Astrocyte (in vitro differentiated cells and primary cell): ENCODE measurements around the gene NRK. TPM values are rescaled to one million over a fixed set of nuclear protein-coding genes. Genes with fewer than 3 reads are reported as not detected.

Source experiments
- DNase-seq: peaks from one replicate; pipeline ENCODE4 v3.0.0-alpha.2; 2010; ENCODE audit warnings: low read depth
- FAIRE-seq: peaks from 2 replicates; lab custom pipeline; 2011; peaks lifted over from hg19 to GRCh38; lab: Jason Lieb, UNC
- H2AFZ ChIP-seq: 2 replicates; pipeline ENCODE4 v1.6.0; 2012; ENCODE audit warnings: low read depth, low read length, inconsistent platforms
- H3K27ac ChIP-seq: 2 replicates; pipeline ENCODE4 v1.5.1; 2011; ENCODE audit warnings: low read depth, low read length, inconsistent platforms
- H3K27me3 ChIP-seq: 2 replicates; pipeline ENCODE4 v1.6.0; 2011; ENCODE audit warnings: low read length, inconsistent platforms; ENCODE audit not compliant: insufficient read depth
- H3K36me3 ChIP-seq: 2 replicates; pipeline ENCODE4 v1.5.1; 2011; ENCODE audit warnings: low read length, inconsistent platforms; ENCODE audit not compliant: insufficient read depth
- H3K4me1 ChIP-seq: 2 replicates; pipeline ENCODE4 v1.5.1; 2011; ENCODE audit warnings: low read length, inconsistent platforms; ENCODE audit not compliant: insufficient read depth
- H3K4me2 ChIP-seq: 2 replicates; pipeline ENCODE4 v1.6.0; 2012; ENCODE audit warnings: low read length, inconsistent platforms
- H3K4me3 ChIP-seq: 2 replicates; pipeline ENCODE4 v1.5.1; 2011; ENCODE audit warnings: low read depth, mild to moderate bottlenecking, low read length, inconsistent platforms; ENCODE audit not compliant: insufficient read depth
- H3K79me2 ChIP-seq: 2 replicates; pipeline ENCODE4 v1.6.0; 2012; ENCODE audit warnings: mild to moderate bottlenecking, low read length, inconsistent platforms; ENCODE audit not compliant: insufficient read depth
- H3K9ac ChIP-seq: 2 replicates; pipeline ENCODE4 v1.6.0; 2012; ENCODE audit warnings: mild to moderate bottlenecking, low read length, inconsistent platforms
- H3K9me3 ChIP-seq: 2 replicates; pipeline ENCODE4 v1.5.1; 2012; ENCODE audit warnings: low read depth, mild to moderate bottlenecking, low read length, inconsistent platforms; ENCODE audit not compliant: insufficient read depth
- H4K20me1 ChIP-seq: 2 replicates; pipeline ENCODE4 v1.6.0; 2012; ENCODE audit warnings: low read length, inconsistent platforms; ENCODE audit not compliant: insufficient read depth
- H3K27ac Mint-ChIP-seq: one replicate; pipeline ENCODE4 v1.8.0; 2021; ENCODE audit warnings: mild to moderate bottlenecking, mixed read lengths; ENCODE audit not compliant: unreplicated experiment
- H3K27me3 Mint-ChIP-seq: one replicate; pipeline ENCODE4 v1.8.0; 2021; ENCODE audit warnings: low read depth, mixed read lengths; ENCODE audit not compliant: unreplicated experiment
- H3K36me3 Mint-ChIP-seq: one replicate; pipeline ENCODE4 v1.8.0; 2021; ENCODE audit warnings: low read depth, mixed read lengths; ENCODE audit not compliant: unreplicated experiment
- H3K4me1 Mint-ChIP-seq: one replicate; pipeline ENCODE4 v1.8.0; 2021; ENCODE audit warnings: low read depth, mixed read lengths; ENCODE audit not compliant: unreplicated experiment
- H3K4me3 Mint-ChIP-seq: one replicate; pipeline ENCODE4 v1.8.0; 2021; ENCODE audit warnings: mild to moderate bottlenecking, moderate library complexity, mixed read lengths; ENCODE audit not compliant: unreplicated experiment
- H3K9me3 Mint-ChIP-seq: one replicate; pipeline ENCODE4 v1.8.0; 2021; ENCODE audit warnings: mild to moderate bottlenecking, mixed read lengths; ENCODE audit not compliant: unreplicated experiment
- EZH2 ChIP-seq: IDR thresholded peaks from 2 replicates; pipeline ENCODE4 v1.6.1; 2012; ENCODE audit warnings: mild to moderate bottlenecking, low read length, inconsistent platforms; ENCODE audit not compliant: insufficient read depth
- total RNA-seq: library from RNA; stranded (reverse); gene quantifications from 2 replicates; pipeline ENCODE4 v1.2.1, GENCODE V29; 2021
- TF ChIP-seq, protein P1 (sequence below): IDR thresholded peaks from 2 replicates; pipeline ENCODE4 v1.5.1; 2011; ENCODE audit warnings: low read depth, mild to moderate bottlenecking, inconsistent platforms, low read length, moderate library complexity; ENCODE audit not compliant: insufficient read depth

NRK gene
- total RNA-seq, 1 donor from 2014 or later: 20.1 TPM

GRCh38 chrX:105880491-105880890, 58.2 kb downstream of the NRK start:
- H3K9me3 ChIP-seq: no peaks in the 10 kb centered on the region

DNA sequence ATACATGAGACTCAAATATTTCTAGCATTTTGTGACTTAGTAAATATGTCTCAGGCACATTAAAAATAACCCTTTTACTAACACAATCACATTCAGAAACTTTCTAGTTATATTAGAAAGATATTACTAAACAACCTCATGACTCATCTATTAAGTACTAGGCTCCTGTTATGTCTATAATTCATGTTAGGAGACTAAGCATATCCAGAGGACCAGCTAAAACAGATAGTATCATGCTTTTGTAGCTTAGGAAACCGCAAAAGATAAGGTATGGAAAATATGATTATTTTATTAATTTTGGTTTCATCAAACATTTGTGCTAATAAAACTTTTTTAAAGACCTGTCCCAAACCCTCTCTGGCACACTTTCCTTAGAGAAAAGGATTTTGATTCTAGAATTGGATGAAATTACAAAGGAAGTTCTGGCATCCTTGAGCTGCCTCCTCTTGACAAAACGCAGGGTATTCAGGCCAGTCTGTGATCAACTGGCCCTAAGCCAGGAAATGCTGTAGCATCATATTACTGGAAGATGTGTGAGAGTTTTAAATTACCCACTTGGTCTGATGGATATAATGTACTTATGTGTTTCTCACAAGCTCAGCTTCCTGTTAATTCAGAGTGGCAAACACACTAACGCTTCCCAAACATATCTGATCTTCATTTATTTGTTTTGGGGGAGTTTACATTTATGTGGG, 60.4 kb downstream of the NRK start:
- DNase-seq: peak; percentile 32
- H3K4me1 Mint-ChIP-seq: no peaks in the 10 kb centered on the region
- Histone ChIP-seq H2AFZ (no peak overlapping the region), H3K27me3 (no peaks in the 10 kb centered on the region), H3K4me3 (no peak overlapping the region), H4K20me1 (no peaks in the 10 kb centered on the region), H3K4me1 (no peaks in the 10 kb centered on the region), H3K9me3 (no peaks in the 10 kb centered on the region), H3K9ac (no peak overlapping the region), H3K4me2 (no peak overlapping the region), H3K79me2 (no peaks in the 10 kb centered on the region), H3K27ac (no peak overlapping the region), H3K36me3 (no peaks in the 10 kb centered on the region)
- no peaks in the 10 kb centered on the region for H3K9me3 Mint-ChIP-seq
- H3K36me3 Mint-ChIP-seq: no peaks in the 10 kb centered on the region
- H3K27ac Mint-ChIP-seq: no peak overlapping the region
- H3K27me3 Mint-ChIP-seq: no peaks in the 10 kb centered on the region
- H3K4me3 Mint-ChIP-seq: no peak overlapping the region
- TF ChIP-seq EZH2: no peak
- TF ChIP-seq, protein P1, sequence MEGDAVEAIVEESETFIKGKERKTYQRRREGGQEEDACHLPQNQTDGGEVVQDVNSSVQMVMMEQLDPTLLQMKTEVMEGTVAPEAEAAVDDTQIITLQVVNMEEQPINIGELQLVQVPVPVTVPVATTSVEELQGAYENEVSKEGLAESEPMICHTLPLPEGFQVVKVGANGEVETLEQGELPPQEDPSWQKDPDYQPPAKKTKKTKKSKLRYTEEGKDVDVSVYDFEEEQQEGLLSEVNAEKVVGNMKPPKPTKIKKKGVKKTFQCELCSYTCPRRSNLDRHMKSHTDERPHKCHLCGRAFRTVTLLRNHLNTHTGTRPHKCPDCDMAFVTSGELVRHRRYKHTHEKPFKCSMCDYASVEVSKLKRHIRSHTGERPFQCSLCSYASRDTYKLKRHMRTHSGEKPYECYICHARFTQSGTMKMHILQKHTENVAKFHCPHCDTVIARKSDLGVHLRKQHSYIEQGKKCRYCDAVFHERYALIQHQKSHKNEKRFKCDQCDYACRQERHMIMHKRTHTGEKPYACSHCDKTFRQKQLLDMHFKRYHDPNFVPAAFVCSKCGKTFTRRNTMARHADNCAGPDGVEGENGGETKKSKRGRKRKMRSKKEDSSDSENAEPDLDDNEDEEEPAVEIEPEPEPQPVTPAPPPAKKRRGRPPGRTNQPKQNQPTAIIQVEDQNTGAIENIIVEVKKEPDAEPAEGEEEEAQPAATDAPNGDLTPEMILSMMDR: no peak
- peak; percentile 69 for FAIRE-seq

More at GRCh38 chrX:105880491-105880890, 58.2 kb downstream of the NRK start:
- FAIRE-seq: peak; percentile 97
- Mint-ChIP-seq H3K4me3 (no peak overlapping the region), H3K27ac (no peak overlapping the region), H3K9me3 (no peaks in the 10 kb centered on the region), H3K36me3 (no peaks in the 10 kb centered on the region), H3K27me3 (no peaks in the 10 kb centered on the region), H3K4me1 (no peaks in the 10 kb centered on the region)
- Histone ChIP-seq H3K27me3 (no peaks in the 10 kb centered on the region), H3K27ac (no peak overlapping the region), H3K79me2 (no peaks in the 10 kb centered on the region), H4K20me1 (no peaks in the 10 kb centered on the region), H3K4me2 (no peak overlapping the region), H3K4me1 (no peaks in the 10 kb centered on the region), H2AFZ (no peak overlapping the region), H3K4me3 (no peak overlapping the region), H3K9ac (no peak overlapping the region), H3K36me3 (no peaks in the 10 kb centered on the region)
- TF ChIP-seq, protein P1: no peak
- TF ChIP-seq EZH2: no peak
- no peak for DNase-seq

DNA sequence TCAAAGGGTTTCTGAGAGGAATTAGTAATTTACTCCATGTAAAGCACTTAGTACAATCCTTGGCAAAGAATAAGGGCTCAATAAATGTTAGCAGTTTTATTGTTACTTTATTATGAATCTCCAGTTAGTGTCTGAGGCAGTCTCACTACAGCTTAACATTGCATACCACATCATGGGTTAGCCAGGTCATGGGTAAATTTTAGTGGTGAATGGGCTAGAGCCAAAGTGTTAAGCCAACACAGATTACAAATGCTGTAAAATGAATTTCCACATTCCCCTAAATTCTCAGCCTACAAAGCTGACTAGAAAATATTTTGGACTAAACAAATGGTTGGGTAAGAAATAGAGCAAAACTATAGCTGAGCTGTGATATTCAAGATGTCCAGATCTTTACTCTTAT, 72.4 kb downstream of the NRK start:
- DNase-seq: no peak
- no peaks in the 10 kb centered on the region for H3K4me1 ChIP-seq
- H3K79me2 ChIP-seq: no peaks in the 10 kb centered on the region
- H3K9me3 ChIP-seq: no peaks in the 10 kb centered on the region
- H3K27me3 Mint-ChIP-seq: no peaks in the 10 kb centered on the region
- H3K4me2 ChIP-seq: no peak overlapping the region
- H3K27me3 ChIP-seq: no peaks in the 10 kb centered on the region
- no peak overlapping the region for H2AFZ ChIP-seq
- H3K27ac Mint-ChIP-seq: no peak overlapping the region
- no peaks in the 10 kb centered on the region for H3K9me3 Mint-ChIP-seq
- H3K4me1 Mint-ChIP-seq: peaks cover 1% of the 10 kb centered on the region
- no peak overlapping the region for H3K4me3 Mint-ChIP-seq
- no peaks in the 10 kb centered on the region for H3K36me3 Mint-ChIP-seq
- TF ChIP-seq EZH2: no peak
- TF ChIP-seq, protein P1: no peak
- peak; percentile 93 for FAIRE-seq
- no peak overlapping the region for H3K27ac ChIP-seq
- no peak overlapping the region for H3K9ac ChIP-seq
- H3K4me3 ChIP-seq: no peak overlapping the region
- H4K20me1 ChIP-seq: no peaks in the 10 kb centered on the region
- H3K36me3 ChIP-seq: no peaks in the 10 kb centered on the region
